Measurements from ENCODE around the gene DOCK9.

The DOCK9 gene

GRCh38 chr13:98886587-98887230 lies 91.2 kb downstream of the DOCK9 start:
- Histone ChIP-seq H3K9me3 (ENCODE audit: low read length) (no peaks in the 10 kb centered on the region), H3K27ac (ENCODE audit: low read depth, low read length, poor library complexity, severe bottlenecking) (no peak overlapping the region), H3K9me2 (ENCODE audit: low read depth, low read length) (no peaks in the 10 kb centered on the region), H3K36me3 (ENCODE audit: insufficient read depth, low read length) (no peaks in the 10 kb centered on the region), H3K4me1 (ENCODE audit: insufficient read depth, low read length, severe bottlenecking) (no peaks in the 10 kb centered on the region), H3K4me2 (ENCODE audit: low read length) (no peak overlapping the region), H4K20me1 (ENCODE audit: insufficient read depth, low read length) (no peaks in the 10 kb centered on the region), H3K9ac (ENCODE audit: low read length) (no peak overlapping the region), H3K4me3 (ENCODE audit: low read depth, low read length, poor library complexity, severe bottlenecking) (no peak overlapping the region), H3F3A (ENCODE audit: insufficient read depth, low read length) (no peaks in the 10 kb centered on the region), H2AFZ (ENCODE audit: low read length) (no peak overlapping the region), H3K79me2 (ENCODE audit: insufficient read depth, low read length) (no peaks in the 10 kb centered on the region), H3K27me3 (ENCODE audit: insufficient read depth, low read length) (no peaks in the 10 kb centered on the region)
- no peak for TF ChIP-seq EZH2 (IDR thresholded peaks at IDR 0.05; ENCODE audit: borderline replicate concordance, low read length)
- TF ChIP-seq CTCF (IDR thresholded peaks at IDR 0.05; ENCODE audit: low read length), result no peak

- Histone ChIP-seq H3K9me2 (ENCODE audit: low read depth, low read length) (no peaks in the 10 kb centered on the region), H3K4me1 (ENCODE audit: insufficient read depth, low read length, severe bottlenecking) (no peaks in the 10 kb centered on the region), H3K9me3 (ENCODE audit: low read length) (no peaks in the 10 kb centered on the region), H3K36me3 (ENCODE audit: insufficient read depth, low read length) (no peaks in the 10 kb centered on the region), H3F3A (ENCODE audit: insufficient read depth, low read length) (no peaks in the 10 kb centered on the region), H3K79me2 (ENCODE audit: insufficient read depth, low read length) (no peaks in the 10 kb centered on the region), H3K4me2 (ENCODE audit: low read length) (no peak overlapping the region), H3K27ac (ENCODE audit: low read depth, low read length, poor library complexity, severe bottlenecking) (no peak overlapping the region), H3K9ac (ENCODE audit: low read length) (no peak overlapping the region), H2AFZ (ENCODE audit: low read length) (no peak overlapping the region), H3K4me3 (ENCODE audit: low read depth, low read length, poor library complexity, severe bottlenecking) (no peak overlapping the region), H4K20me1 (ENCODE audit: insufficient read depth, low read length) (no peaks in the 10 kb centered on the region), H3K27me3 (ENCODE audit: insufficient read depth, low read length) (no peaks in the 10 kb centered on the region)
- TF ChIP-seq EZH2 (IDR thresholded peaks at IDR 0.05; ENCODE audit: borderline replicate concordance, low read length) (no peak), CTCF (IDR thresholded peaks at IDR 0.05; ENCODE audit: low read length) (no peak)
Measured at GRCh38 chr13:98885600-98885999, 92.3 kb downstream of the DOCK9 start.

DNA sequence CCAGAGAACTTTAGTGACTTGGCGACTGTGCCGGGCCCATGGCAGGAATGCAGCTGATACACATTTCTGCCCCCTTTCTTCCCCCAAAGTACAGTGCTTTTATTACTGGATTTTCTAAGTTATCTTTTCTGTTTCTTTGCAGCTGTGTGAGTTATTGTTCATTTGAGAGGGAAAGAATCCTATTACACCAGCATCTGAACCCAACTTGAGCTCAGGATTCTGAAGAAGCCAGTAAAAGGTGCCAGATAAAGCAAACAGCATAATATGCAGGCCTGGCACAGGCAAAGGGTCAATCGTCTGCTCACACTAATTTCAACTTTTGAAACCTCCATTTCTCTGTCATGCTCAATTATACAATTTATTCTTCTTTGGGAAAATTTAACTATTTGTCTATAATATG lies 93.9 kb downstream of the DOCK9 start:
- H3K27ac ChIP-seq (ENCODE audit: low read depth, low read length, poor library complexity, severe bottlenecking), result no peak overlapping the region
- no peaks in the 10 kb centered on the region for H3K4me1 ChIP-seq (ENCODE audit: insufficient read depth, low read length, severe bottlenecking)
- H3K9me3 ChIP-seq (ENCODE audit: low read length), result no peaks in the 10 kb centered on the region
- H3K9ac ChIP-seq (ENCODE audit: low read length), result no peak overlapping the region
- H3K27me3 ChIP-seq (ENCODE audit: insufficient read depth, low read length), result no peaks in the 10 kb centered on the region
- no peak overlapping the region for H3K4me2 ChIP-seq (ENCODE audit: low read length)
- no peaks in the 10 kb centered on the region for H3F3A ChIP-seq (ENCODE audit: insufficient read depth, low read length)
- TF ChIP-seq EZH2 (IDR thresholded peaks at IDR 0.05; ENCODE audit: borderline replicate concordance, low read length) (no peak), CTCF (IDR thresholded peaks at IDR 0.05; ENCODE audit: low read length) (no peak)
- H4K20me1 ChIP-seq (ENCODE audit: insufficient read depth, low read length), result no peaks in the 10 kb centered on the region
- H3K4me3 ChIP-seq (ENCODE audit: low read depth, low read length, poor library complexity, severe bottlenecking), result no peak overlapping the region
- H2AFZ ChIP-seq (ENCODE audit: low read length), result no peak overlapping the region
- H3K9me2 ChIP-seq (ENCODE audit: low read depth, low read length), result no peaks in the 10 kb centered on the region
- H3K79me2 ChIP-seq (ENCODE audit: insufficient read depth, low read length), result no peaks in the 10 kb centered on the region
- no peaks in the 10 kb centered on the region for H3K36me3 ChIP-seq (ENCODE audit: insufficient read depth, low read length)
